SKM-1 (cell line): ENCODE results near the gene PSMD10.

Experiments used
- DNase-seq: peaks from one replicate; lab custom pipeline; 2025; ENCODE audit not compliant: unreplicated experiment; lab: John Stamatoyannopoulos, UW

PSMD10 gene, protein sequence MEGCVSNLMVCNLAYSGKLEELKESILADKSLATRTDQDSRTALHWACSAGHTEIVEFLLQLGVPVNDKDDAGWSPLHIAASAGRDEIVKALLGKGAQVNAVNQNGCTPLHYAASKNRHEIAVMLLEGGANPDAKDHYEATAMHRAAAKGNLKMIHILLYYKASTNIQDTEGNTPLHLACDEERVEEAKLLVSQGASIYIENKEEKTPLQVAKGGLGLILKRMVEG

DNA sequence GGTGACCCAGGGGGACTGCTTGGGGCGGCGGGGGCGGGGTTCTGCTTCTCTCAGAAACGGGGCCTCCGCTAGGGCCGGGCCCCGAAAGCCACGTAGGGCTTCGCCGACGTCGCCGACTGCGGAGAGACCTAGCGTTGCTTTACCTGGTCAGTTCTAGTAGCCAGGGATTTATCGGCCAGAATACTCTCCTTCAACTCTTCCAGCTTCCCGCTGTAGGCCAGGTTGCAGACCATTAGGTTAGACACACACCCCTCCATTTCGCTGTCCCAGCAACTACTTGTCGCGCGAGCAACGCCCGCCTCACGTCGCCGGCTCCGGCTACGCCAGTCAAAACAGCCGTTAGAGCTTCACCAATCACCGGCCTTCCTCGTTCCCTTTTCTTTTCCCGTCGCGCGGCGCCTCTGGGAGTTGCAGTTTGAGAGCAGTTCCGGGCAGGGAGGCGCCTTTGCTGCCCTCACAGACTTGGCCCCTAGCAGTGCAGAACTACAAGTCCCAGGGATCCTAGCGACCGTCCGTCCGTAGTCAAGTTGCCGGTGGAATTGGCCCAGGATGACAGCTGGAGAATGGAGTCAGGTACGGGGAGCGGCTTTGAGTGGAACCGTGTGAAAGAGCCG is at the start of gene PSMD10, which contains the start of gene ATG4A:
Gene PSMD10 (minus strand): TSS at position 279 of the 614 bp plus-strand sequence. CDS start 22 bp downstream, at position 257.
Gene ATG4A (plus strand): TSS at position 515 of the 614 bp plus-strand sequence. CDS start 49 bp downstream, at position 564.
- DNase-seq, result peak; percentile 76

DNA sequence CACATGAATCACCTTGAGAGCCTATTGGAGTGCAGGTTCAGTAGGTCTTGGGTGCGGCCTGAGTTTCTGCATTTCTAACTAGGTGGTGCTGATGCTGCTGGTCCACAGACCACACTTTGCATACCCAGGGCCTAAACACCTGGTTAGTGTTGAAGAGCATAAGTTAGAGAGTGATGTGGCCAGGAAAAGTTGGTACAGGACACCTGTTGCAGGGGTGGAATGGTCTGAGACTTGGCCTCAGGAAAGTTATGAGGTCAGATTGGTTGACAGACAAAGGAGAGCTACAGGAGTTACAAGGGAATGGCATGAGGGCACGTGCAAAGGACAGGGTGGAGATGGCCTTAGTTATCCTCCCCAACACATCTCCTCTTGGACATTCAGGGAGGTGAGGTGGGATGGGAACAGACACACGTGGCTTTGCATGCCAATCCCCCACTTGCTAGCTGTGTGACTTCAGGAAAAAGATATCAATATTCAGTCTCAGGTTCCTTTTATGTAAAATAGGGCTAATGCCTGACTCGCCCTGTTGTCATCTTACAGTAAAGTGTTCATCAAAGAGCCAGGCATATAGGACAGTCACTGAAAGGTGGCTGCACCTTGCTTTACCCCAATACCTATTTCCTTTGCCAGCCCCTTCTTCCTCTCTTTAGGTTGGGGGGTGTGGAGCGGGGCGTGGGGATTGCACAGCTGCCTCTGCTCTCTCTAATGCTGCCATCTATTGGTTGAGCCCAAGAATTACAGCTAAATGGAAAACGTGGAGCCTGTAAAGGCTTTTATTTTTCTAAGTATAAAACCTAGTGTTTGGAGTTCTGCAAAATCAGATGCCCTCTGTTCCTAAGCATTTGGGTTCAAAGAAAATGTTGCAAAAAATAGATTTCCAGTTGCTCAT is 47.7 kb upstream of the PSMD10 start:
- peak; percentile 0 for DNase-seq

DNA sequence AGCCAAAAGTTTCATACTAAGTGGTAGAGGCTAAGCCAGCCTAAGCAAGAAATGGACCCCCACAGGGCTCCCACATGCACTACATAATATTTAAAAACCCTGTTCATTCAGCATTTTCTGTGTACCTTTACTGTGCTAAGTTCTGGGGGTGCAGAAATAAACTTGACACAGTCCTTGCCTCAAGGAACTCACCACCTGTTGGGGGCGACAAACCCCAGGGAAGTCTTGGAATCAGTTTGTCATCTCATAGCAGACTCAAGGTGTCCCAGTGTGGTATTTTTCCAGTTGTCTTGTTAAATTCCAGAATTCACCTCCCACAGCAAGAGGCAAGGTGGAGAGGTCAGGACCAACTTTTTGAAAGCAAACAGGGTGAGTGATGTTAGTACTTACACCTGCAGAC is 43.4 kb upstream of the PSMD10 start:
- DNase-seq, result no peak

DNA sequence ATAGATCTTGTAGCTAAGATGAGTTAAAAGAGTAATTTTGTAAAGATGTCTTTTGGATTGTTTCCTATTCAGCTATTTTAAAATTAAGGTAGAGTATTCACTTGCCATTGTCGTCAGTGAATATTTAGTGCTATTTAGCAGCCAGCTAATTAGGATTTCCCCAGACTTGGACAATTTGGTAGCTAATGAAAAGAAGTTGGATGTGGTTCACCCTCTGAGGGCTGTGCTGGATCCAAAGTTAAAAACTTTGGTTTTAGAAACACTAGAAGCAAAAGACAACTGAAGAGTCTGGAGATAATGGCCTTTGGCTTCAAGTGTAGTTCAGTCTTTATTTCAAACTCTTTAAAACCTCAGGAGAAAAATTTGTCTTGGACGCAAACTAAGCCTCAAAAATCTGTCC is 41.5 kb upstream of the PSMD10 start:
- DNase-seq, result no peak

DNA sequence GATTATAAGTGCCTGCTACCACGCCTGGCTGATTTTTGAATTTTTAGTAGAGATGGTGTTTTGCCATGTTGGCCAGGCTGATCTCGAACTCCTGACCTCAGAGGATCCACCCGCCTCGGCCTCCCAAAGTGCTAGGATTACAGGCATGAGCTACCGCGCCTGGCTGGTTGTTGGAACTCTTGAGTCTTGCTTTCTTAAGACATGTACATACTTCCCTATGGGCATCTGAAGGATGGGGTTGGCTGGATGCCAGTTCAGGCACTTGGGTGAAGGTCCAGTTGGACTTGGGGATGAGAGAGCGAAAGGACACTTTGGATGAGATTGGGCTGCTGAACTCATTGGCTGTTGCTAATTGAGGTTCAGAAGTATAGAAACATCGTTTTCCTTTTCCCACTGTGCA is 40.7 kb upstream of the PSMD10 start:
- no peak for DNase-seq

DNA sequence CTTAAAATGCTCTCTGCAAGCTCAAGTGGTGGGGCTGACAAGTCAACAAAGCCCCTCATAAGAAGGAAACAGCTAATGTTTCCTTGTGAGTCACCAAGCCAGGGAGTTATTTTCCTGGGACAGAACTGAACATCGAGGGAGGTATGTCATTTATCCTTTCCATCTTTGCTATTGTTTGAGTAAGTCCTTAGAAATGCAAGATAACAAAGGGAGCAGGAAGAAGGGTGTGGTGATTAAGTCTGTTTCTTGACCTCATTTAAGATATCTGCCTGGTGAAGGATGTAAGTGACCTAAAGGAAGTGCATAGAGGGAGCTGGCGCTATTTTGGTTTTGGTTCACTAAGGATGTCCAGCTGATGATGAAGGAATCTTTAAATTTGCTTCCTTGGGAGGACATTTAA is 40.1 kb upstream of the PSMD10 start:
- no peak for DNase-seq

DNA sequence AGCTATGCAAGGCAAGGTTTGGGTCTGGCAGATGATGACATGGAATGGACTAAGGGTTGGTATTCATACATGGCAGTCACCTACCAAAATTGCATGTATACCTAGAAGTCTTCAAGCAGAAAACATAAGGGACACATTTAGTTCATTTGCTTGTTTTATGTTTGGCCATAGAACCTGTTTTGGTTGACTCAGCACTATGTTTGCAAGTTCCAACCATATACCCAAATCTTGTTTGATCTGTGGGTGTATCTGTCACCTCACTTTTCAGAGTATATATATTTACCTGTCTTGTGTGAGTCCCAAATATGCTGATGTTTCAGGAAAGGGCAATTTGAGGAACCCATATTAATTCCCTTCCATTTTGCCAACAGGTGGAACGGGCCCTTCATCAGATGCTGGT is 39.5 kb upstream of the PSMD10 start:
- no peak for DNase-seq

DNA sequence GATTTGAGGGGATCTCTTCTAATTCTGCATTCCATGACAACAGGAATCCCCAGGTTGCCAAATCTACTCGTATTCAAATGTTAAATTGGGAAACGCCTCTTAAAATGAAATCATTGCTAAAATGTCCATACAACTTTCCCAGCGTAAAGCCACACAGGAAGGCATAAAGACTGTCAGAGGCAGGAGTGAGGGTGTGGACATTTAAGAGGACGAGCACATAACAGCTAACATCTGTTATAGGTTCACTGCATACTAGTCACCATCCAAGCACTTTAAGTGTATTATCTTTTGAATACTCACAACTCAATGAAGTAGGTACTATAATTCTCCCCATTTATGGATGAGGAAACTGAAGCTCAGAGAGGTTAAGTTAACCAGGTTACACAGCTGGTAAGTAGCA is 35.8 kb upstream of the PSMD10 start:
- no peak for DNase-seq

DNA sequence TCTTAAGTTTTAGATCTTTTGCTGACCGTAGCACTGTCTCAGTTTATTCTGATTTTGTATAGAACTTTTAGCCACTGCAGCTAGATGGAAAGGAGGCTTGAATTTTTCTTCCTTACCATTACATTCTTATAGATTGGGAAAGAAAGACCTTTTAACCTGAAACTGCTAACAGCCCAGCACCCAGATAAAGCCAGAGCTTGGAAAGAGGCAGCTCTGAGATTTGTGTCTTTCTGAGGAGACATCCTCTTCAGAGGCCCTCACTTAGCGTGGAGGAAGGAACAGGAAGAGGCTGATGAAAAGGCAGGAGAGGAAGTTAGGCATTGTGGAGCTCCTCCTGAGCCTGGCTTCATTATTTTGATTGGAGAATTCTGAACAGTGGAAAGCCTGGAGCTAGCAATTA is 35.3 kb upstream of the PSMD10 start:
- no peak for DNase-seq

DNA sequence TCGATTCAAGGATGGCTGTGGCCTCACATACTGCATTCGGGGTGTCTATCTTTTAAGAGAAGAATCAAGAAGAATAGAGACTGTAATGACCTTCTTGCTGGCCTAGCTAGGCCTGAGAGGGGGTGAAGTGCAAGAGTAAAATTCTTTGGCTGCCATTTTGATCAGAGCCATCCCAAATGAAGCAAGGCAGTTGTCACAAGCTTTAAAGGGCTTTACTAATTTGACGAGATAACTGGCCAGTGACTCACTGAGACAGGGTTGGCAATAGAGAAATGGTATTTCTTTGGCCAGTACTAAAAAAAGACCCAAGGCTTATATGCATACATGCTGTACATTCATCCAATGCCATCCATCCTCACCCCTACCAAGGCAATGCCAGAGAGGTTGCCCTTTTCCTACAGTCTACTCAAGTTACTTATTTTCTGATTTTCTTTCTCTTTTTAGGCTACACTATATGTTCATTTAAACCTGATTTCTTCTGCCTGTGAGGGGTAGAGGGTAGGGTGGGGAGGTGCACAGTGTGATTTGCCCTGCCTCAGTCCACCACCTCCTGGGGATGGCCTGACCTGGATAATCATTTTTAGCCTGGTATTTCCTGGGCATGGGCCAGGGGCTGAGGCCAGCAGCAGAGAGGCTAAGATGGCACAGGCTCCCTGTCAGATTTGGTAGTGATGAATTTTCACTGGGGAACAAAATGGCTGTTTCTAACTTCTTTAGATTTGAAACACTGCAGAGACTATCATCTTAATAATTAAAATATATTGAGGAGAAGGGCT is 32.4 kb upstream of the PSMD10 start:
- DNase-seq, result no peak

DNA sequence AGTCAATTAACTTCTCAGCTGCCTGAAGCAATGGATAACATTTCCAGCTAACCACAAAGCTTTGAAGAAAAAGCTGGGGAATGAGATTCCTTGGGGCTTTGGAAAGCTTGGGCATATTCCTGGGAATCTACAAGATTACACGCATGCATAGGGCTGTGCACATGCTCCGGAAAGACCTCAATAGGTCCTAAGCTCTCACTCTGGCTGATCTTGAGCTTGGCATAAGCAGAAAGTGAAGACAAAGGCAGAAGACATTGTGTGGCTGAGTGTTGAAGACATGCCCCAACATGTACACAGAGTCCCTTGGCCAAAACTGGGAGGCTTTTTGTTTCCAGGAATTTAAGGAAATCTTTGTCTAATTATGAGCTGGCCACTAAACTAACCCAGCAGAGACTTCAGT is 31.4 kb upstream of the PSMD10 start:
- DNase-seq, result no peak

DNA sequence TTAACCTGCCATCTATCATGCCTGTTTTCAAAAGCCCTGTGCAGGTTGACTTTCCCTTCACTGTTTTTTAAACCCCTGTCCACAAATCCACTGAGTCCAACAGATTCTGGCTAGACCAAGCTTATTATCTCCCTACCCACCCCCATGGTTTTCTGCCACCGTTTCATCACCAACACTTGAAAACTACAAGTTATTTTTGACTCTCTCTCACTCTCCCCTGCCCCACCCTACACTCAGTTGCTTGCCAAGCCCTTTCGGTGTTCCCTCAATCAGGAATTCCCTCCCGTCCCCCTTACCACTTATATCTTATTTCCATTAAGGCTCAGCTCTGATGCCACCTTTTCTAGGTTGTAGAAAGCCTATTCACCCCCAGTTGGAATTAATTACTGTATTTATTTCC is 29.9 kb upstream of the PSMD10 start:
- no peak for DNase-seq

DNA sequence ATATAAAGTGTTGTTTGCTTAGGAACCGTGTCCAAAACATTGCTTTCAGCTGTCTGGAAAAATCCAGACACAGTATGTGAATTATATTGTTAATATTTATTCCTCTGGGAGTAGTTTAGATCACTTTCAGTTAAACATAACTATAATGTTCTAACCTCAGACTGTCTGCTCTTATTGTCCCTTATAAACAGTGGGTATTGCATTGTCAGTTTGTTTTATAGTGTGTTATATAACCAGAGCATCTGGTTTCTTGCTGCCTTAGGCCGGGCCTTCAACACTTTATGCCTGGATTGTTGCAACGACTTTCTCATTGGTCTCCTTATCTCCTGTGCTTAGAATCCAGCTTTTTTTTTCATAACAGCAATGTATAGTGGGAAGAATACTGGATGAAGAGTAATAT is 26.6 kb upstream of the PSMD10 start:
- DNase-seq, result no peak

DNA sequence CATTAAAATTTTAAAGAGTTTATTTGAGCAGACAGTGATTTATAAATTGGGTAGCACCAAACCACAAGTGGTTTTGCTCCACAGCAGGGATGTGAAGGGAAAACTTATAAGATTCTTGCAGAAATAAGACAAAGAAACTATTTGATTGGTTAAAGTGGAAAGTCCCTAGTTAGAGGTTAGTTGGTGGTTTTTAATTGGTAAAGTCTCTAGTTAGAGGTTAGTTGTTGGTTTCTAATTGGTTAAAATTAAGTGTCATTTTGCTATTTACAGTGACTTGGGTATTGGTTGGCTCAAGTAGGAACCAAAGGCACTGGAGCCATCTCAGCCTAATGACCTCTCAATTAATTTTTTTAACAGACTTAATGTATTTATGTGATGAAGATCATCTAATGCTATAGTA is 23.2 kb upstream of the PSMD10 start:
- no peak for DNase-seq

DNA sequence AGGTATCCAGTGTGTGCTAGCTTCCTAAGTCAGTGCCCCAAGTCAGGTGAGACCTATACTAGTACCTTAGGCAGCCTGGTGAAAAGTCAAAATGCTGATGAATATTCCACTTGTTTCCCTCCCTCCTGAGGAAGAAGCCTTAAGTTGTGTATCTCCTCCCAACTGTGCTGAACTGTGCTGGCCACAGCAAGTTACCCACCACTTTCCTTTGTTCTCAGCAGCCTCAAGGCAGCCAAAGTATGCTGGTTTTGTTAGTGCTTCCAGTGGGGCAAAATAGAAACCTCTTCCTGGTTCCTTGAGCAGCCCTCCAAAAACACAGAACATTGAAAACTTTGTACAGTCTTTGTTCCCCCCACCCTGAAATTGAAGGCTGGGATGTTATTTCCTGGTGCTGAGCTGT is 14.1 kb upstream of the PSMD10 start:
- no peak for DNase-seq

DNA sequence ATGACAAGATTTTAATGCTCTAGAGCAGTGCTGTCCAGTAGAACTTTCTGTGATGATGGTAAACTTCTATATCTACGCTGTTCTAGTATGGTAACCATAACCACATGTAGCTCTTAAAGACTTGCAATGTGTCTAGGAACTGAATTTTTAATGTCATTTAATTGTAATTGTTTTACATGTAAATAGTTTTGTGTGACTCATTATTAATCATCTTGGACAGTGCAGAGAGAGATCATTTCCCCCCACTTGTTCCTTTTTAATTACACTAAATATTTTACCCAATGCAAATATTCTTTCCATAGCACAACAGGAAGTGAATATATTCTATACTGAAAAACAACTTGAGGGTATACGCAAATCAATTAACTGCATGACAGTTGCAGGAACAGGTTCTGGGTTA is 6.0 kb upstream of the PSMD10 start:
- DNase-seq, result no peak

DNA sequence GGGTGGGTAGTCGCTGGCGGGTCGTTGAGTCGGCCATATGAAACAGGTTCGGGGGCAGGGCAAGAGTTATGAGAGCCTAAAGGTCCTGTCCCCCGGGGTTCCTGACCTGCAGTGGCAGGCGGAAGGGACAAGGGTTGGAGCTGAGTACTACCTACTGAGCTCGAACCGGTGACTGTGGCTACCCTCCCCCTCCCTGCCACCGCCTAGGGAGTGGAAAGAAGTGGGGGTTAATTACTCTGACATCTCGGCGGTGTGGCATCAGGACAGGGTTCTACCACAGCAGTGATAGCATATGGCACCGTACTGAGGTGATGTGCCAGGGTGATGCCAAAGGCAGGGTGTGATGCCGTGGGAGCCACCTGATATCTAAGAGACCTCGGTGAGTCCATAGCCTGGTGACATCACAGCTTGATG is 543 bp upstream of the PSMD10 start:
- no peak for DNase-seq

DNA sequence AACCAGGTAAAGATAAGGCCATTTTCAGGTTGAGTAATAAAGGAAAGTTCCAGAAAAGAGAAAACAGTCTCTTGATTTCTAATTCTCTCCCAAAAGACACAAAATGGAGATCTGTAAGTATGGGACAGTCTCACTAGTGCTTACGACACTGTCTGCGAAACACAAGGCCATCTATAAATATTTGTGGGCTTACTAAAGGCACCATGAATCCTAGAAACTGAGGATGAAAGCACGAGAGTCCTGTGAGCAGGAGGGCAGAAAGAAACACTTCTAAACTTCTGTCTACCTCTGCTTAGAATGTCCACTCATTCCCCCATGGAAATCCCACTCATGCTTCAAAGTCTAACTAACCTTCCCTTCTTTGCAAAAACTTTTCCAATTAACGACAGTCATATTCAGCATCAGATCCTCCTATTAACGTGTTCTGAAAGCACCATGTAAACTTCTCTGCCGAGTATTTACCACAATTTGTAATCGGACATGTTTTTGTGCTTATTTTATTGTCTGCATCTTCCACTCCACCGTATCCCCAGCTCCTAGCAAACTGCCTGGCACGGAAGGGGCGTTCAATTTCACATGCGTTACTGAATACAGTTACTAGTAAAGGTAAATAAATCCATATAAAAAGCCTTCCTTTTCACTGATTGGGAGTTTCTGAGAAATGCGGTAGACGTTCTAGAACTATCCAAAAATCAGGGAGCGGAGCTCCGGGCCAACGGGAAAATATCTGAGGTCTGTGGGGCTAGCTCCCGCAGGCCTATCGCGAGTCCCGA is 665 bp downstream of the PSMD10 start:
- no peak for DNase-seq

DNA sequence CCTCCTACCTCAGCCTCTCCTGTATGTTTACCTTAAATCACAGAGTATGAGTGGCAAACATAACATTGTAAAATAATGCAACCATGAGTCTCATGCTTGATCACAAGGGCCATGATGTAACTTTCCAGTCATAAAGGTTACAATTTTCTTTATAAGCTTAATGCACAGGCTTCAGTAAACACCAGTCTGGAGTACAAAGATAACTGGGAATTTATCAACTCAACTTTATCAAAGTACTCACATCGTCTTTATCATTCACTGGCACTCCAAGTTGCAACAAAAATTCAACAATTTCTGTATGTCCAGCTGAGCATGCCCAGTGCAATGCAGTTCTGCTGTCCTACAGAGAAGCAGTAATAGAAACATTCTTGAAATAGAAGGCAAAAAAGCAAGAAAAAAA is 2.8 kb downstream of the PSMD10 start:
- DNase-seq, result no peak

DNA sequence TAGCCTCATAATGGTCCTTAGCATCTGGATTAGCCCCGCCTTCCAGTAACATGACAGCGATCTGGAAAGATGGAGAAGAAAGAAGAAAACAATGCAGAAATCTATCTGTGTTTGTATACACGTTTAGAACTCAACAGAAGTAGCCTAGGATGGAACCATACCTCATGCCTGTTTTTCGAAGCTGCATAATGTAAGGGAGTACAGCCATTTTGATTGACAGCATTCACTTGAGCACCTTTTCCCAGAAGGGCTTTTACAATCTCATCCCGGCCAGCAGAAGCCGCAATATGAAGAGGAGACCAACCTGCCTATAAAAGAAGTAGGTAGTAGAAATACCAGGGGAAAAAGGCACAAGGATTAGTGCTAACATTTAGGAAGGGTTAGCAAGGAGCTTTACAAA is 3.5 kb downstream of the PSMD10 start:
- no peak for DNase-seq

DNA sequence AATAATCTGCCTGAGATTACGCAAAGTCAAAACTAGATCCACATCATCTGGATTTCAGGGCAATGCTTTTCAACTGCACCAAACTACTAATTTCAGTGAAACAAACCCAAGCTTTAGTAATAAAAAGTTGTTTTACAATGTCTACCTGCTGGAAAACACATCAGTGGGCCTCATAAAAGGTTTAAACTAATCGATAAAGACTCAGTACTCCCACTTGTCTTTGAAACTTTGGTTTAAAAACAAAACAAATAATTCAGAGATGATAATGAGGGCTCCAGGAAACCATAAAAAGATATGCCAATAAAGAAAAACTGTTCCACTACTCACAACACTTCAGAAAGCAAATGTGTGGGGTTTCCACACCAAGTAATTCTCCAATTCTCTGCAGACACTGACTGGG is 10.2 kb downstream of the PSMD10 start:
- DNase-seq, result no peak
